Measurements from ENCODE around the gene HMGN1.

DNA sequence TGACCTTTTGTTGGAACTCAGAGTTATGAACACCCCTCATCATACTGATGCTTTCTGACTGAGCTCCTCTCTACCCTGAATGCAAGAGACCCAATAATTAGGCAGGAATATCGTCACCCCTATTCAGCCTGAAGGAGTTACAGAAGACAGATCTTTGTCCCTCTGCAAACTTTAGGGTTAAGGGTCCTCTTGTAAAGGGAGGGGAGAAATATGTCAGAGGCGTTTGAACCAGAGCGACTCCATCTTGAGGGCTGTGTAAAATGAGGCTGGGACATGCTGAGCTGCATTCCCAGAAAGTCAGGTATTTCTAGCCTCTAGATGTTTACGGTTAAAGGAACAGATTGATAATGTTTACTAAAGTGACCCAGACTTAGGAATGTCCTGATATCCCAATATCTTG, 10.5 kb upstream of the HMGN1 start:
- TF ChIP-seq, protein P1, sequence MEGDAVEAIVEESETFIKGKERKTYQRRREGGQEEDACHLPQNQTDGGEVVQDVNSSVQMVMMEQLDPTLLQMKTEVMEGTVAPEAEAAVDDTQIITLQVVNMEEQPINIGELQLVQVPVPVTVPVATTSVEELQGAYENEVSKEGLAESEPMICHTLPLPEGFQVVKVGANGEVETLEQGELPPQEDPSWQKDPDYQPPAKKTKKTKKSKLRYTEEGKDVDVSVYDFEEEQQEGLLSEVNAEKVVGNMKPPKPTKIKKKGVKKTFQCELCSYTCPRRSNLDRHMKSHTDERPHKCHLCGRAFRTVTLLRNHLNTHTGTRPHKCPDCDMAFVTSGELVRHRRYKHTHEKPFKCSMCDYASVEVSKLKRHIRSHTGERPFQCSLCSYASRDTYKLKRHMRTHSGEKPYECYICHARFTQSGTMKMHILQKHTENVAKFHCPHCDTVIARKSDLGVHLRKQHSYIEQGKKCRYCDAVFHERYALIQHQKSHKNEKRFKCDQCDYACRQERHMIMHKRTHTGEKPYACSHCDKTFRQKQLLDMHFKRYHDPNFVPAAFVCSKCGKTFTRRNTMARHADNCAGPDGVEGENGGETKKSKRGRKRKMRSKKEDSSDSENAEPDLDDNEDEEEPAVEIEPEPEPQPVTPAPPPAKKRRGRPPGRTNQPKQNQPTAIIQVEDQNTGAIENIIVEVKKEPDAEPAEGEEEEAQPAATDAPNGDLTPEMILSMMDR (IDR thresholded peaks at IDR 0.05; ENCODE audit: borderline replicate concordance, extremely low read depth, low read length, poor library complexity, severe bottlenecking): no peak
- TF ChIP-seq EZH2 (IDR thresholded peaks at IDR 0.05; ENCODE audit: borderline replicate concordance, low read depth, low read length, severe bottlenecking): no peak

All from DND-41 (cell line).